NCI-H1930 (cell line): ENCODE results near the gene EXOSC7.

Experiments
- DNase-seq, 2 experiments: peaks; one replicate each; lab custom pipeline; 2025; lab: John Stamatoyannopoulos, UW

EXOSC7 gene

DNA sequence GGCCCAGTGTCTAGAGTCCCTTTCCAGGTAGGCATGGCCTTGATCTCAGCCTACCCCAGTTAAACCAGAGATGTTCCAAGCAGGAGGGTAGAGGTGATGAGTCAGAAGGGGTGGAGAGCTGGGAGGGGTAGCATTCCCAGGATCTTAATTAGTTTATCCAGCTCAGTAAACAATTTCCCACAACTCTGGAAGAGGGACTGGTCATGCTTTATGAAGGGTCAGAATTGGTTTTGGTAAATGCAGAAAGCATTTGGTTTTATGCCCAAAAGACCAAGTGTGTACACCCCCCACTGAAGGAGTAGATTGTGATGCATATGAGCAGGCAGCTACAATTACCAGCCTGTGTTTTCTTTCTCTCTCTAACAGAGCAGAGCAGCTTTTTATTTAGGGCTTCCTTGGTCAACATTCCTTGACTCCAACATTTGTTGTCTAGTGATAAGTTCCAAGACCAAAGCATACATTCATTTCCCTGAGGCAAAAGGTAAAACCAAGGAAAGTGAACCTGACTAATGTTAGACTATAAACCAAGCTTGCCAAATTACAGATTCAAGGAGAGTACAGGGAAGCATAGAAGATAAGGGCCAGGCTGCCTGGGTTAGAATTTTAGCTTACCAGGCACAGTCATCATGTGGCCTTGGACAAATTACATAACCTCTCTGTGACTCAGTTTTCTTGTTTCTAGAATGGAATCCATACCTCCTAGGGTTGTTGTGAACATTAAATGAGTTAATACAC lies 17.6 kb downstream of the EXOSC7 start:
- no peak for DNase-seq

DNA sequence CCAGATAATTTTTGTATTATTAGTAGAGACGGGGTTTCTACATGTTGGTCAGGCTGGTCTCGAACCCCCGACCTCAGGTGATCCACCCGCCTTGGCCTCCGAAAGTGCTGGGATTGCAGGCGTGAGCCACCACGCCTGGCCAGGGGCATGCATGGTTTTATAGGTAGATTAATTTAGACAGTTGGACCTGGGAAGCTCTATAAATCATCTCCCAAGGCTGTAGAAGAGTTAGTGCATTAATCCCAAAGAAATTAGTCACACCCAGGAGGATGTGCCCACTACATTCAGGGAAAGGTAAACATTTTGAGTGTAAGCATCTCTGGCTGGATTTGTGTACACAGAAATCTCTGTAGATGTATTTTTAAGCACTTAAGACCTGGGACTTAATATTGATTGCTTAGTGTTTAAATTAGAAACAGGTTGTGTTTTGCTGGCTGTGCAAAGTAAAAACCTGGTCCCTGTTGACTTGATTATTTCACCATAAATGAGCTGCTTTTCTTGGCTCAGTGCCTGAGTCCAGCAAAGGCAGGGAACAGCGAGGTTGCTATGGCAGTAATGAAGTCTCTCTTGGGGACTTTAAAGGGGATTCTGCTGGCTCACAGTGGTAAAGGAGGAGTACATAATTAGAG lies 19.2 kb downstream of the EXOSC7 start:
- peak in 1 of 2 experiments; percentile 27 for DNase-seq

- no peak for DNase-seq
Observed at GRCh38 chr3:44996556-44996969, 20.5 kb downstream of the EXOSC7 start.

GRCh38 chr3:44999782-45000181 lies 23.7 kb downstream of the EXOSC7 start:
- no peak for DNase-seq

- DNase-seq, result no peak
Observed at GRCh38 chr3:45000823-45001222, 24.8 kb downstream of the EXOSC7 start.

DNA sequence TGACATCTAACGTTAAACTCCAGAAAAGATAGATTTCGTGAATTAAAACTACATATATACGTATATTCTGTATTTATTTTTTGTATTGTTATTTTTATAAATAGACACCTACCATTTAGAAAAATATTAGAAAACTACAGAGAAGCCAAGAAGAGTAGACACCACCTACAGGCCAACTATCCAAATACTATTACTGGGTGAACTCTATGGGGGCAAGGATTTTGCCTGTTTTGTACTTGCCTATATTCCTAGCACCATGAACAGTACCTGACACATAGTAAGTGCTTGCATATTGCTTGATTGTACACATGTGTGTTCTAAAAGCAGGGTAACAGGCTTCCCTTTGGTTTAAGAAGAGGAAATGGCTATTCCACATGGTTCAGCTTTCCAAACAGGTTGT lies 25.7 kb downstream of the EXOSC7 start:
- no peak for DNase-seq

DNA sequence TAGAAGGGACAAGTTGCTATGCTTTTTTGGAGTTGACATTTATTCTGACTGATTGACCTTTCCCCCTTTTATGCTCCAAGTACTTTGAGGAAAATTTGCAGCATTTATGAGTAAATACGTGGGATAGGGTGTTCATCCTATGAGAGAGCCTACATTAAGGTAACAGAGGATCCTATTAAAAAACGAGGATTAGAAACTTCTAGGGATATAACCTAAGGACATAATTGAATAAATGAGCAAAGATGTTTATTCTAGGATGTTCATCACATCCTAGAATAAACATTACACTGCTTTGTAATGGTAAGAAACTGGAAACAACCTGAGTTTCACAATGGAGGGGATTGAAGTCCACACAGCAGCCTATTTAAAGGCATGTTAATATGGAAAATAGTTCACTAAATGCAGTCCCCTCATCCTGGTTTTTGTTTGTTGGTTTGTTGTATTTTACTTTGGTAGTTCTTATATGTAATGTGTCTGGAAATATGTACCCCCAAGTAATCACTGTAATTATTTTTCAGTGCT lies 26.2 kb downstream of the EXOSC7 start:
- DNase-seq, result no peak

DNA sequence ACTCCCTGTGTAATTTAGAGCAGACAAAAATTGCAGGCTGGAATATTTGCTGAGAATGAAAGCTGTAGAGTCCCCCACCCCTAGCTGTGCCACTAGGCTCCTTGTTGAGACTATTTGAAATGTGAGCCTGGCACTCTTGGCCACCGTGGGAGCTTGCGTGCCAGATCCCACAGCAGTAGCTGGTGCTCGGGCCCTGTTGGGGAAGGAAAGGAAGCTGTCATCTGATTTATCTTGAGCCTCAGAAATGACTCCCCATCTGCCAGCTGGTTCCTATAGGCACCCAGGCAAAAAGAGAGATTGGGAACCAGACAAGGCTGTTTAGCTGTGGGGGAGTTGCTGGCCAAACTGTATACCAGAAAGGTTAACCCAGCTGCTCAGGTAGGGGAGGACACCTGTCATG lies 26.7 kb downstream of the EXOSC7 start:
- DNase-seq, result no peak

DNA sequence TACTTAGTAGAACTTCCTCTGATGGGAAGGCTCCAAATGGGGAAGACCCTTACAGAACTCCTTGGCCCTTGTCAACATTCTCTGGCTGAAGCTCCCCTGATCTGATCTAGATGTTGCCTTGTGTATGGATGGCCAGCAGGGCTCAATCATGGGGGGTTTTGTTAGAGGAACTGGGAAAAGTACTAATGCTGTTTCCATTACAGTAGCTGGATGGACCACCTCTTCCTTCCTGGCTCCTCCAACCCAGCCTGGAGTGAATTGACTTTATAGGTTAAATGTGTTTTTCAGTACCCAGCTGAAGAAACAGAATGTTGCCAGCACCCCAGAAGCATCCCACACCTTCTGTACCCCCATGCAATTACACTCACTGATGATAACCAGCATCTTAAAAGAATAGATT lies 27.4 kb downstream of the EXOSC7 start:
- DNase-seq, result no peak

GRCh38 chr3:45003859-45004258 lies 27.8 kb downstream of the EXOSC7 start:
- no peak for DNase-seq

DNA sequence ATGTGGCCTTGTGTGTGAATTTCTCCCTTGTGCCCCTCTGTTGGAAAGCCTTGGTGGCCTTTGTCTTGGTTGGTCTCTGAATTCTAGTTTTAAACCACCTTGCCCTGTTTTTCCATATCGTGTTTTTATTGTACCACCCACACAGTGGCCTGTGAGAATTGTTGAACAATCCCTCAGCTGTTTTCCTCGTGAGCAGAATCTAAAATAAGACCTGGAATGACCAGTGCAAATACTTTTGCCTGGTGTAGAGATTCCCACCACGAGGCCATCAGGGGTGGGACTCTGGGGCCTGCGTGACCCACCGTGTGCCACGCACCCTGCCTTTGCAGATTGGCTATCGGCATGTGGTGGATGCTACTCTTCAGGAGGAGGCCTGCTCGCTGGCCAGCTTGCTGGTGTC lies 31.0 kb downstream of the EXOSC7 start:
- DNase-seq, result no peak

DNA sequence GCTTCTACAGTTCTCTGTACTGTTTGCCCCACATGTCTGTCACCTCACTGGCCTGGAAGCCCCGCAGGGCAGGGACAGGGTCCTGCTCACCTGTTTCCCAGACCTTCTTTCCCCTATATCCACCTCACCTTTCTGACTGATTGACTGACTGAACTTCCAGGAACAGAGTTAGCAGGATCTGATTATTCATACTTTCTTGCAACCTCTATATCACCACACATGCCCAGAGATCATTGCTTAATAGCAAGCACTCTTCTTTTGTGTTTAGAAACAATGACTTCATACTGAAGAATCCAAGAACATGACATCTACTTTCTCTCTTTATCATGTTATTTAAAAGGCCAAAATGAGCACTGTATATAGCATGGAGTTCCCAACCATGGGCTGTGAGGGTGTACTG lies 32.1 kb downstream of the EXOSC7 start:
- DNase-seq, result no peak

DNA sequence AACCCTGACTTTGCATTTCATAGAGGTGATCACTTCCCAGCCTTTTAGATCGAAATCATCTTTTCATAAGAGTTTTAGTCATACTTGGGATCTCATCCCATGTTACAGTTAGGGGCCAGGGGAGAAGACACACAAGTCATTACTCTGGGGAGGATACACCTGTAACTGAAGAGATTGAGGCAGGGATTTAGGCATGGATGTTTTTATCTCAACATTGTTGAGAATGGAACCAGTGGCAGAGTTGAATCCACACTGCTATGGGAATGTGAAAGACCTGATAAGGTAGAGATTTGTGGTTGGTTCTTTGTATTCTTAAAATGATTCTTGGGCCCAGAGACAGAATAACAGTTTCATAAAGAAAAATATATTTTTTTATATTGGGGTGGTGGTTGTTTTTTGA lies 33.8 kb downstream of the EXOSC7 start:
- no peak for DNase-seq

DNA sequence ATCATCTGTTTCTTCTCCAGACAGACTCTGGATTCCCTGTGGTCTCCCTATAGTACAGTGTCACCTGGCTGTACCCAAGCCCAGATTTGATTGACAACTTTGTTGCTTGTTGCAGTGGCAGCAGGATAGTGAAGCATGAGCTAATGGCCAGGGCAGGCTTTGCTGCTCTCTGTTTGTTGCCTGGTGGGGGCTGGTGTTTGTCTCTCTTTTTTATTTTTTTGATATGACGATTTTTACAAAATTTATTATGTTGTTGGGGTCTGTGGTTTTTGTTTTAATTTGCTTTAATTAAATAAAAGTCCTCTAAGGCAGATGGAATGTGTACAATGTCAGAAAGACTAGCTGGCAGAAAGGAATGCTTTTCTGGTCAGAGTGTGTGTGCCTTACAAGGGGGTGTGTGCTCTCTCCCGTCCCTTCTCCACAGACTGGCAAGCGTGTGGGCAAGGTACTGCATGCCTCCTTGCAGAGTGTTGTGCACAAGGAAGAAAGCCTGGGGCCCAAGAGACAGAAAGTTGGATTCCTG lies 34.8 kb downstream of the EXOSC7 start:
- DNase-seq, result no peak

DNA sequence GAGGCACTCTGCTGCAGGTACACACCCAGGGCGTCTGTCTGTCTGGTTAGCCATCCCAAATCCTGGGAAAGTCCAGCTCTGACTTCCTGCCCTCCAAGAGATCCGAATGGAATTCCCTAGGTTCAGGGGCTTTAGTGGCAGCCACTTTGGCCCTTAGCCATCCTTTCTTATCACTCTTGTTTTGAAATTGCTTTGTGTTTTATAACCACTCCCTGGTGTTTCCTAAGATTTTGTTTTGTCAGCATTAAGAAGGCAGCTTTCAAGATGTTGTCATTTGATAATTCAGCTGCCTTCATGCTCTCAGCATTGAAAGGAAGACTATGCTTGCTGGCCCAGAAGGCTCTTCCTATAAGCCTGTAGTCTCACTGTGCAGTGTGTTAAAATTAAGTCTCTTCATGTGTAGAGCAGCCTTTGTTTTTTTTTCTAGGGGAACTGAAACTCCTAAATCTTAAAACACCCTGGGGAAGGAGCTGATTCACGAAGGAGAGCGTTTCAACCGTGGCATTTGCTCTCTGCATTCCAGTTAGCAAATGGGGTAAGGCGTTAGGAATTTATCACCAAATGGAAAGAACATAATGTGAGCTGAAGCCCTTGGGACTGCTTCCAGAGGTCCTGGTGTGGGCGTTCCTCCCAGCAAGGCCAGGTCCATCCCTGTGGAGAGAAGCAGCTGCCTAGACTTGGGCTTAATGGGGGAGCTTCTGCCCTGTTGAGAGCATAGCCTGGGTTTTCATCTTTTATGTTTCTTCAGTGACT lies 35.9 kb downstream of the EXOSC7 start:
- DNase-seq, result no peak

- DNase-seq, result no peak
Observed at GRCh38 chr3:45012577-45012976, 36.5 kb downstream of the EXOSC7 start.

DNA sequence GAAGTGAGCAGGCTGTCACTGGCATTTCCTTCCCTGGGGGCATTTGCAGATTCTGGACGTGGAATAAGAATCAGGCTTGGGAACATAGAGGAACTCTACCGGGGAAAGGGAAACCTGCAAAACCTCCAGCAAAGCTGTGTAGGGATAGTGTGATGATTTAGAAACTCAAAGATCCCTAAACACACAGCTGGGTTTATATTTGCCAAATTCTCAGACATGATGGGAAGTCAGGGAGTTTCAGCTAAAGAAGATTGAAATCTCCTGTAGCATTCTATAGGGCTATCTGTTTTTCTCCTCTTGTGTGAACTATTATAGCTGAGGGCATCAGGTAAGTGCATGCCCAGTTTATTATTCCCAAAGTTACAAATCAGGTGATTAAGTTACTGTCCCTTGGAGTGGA lies 40.9 kb downstream of the EXOSC7 start:
- no peak for DNase-seq

GRCh38 chr3:45017821-45018220 lies 41.8 kb downstream of the EXOSC7 start:
- DNase-seq, result no peak

- no peak for DNase-seq
Observed at GRCh38 chr3:45020534-45020933, 44.5 kb downstream of the EXOSC7 start.

- DNase-seq, result no peak
Observed at GRCh38 chr3:45021524-45022297, 45.7 kb downstream of the EXOSC7 start.

GRCh38 chr3:45023675-45024074 lies 47.6 kb downstream of the EXOSC7 start:
- DNase-seq, result no peak
